Caco-2 (cell line): ENCODE data around the gene STK24. TPM values are rescaled to one million over a fixed set of nuclear protein-coding genes. Genes with fewer than 3 reads are reported as not detected.
A peak's percentile ranks its signal among the peaks of the same experiment; 100 is the strongest.

Source experiments
- BruUV-seq: library from RNA; stranded (reverse); fragments of 400-500 nt; replicated peaks from 2 replicates; lab custom pipeline; 2021; lab: Mats Ljungman, UMichigan
- CTCF ChIA-PET: fragments of 300-600 bp; sonication (Branson Sonifier 250); formaldehyde crosslinking; loops from one replicate; lab custom pipeline; 2022; ENCODE audit warnings: antibody characterized with exemption; lab: Charles Lee
- POLR2A ChIA-PET: fragments of 300-600 bp; sonication (Branson Sonifier 250); formaldehyde crosslinking; loops from one replicate; lab custom pipeline; 2022; ENCODE audit warnings: antibody characterized with exemption; lab: Charles Lee
- DNase-seq, 2 experiments: peaks; one replicate each; pipeline versions ENCODE4 v3.0.0 to v3.0.0-alpha.2; 2020 to 2022
- H3K27me3 ChIP-seq: replicated peaks from 2 replicates; pipeline ENCODE4 v1.6.0; 2011; ENCODE audit warnings: low read length; ENCODE audit not compliant: control insufficient read depth, insufficient read depth
- H3K36me3 ChIP-seq: 2 replicates; pipeline ENCODE4 v1.5.1; 2011; ENCODE audit warnings: low read length; ENCODE audit not compliant: control insufficient read depth, insufficient read depth
- H3K4me1 ChIP-seq: fragments of 250-450 bp; sonication (Bioruptor Pico); 2 replicates; pipeline ENCODE4 v1.5.1; 2020; ENCODE audit warnings: mild to moderate bottlenecking
- H3K4me3 ChIP-seq: 2 replicates; pipeline ENCODE4 v1.5.1; 2011; ENCODE audit warnings: low read depth, mild to moderate bottlenecking, control low read depth, low read length
- H3K9me3 ChIP-seq: fragments of 250-450 bp; sonication (Bioruptor Pico); 2 replicates; pipeline ENCODE4 v1.5.1; 2020; ENCODE audit warnings: mild to moderate bottlenecking, moderate library complexity
- H3K27ac Mint-ChIP-seq: one replicate; pipeline ENCODE4 v1.8.0; 2022; ENCODE audit warnings: mixed read lengths; ENCODE audit not compliant: unreplicated experiment
- H3K27me3 Mint-ChIP-seq: one replicate; pipeline ENCODE4 v1.8.0; 2022; ENCODE audit warnings: mixed read lengths; ENCODE audit not compliant: insufficient read depth, unreplicated experiment
- H3K36me3 Mint-ChIP-seq: one replicate; pipeline ENCODE4 v1.8.0; 2022; ENCODE audit warnings: mild to moderate bottlenecking, mixed read lengths; ENCODE audit not compliant: insufficient read depth, unreplicated experiment
- H3K4me1 Mint-ChIP-seq: one replicate; pipeline ENCODE4 v1.8.0; 2022; ENCODE audit warnings: low read depth, mixed read lengths; ENCODE audit not compliant: unreplicated experiment
- H3K4me3 Mint-ChIP-seq: one replicate; pipeline ENCODE4 v1.8.0; 2022; ENCODE audit warnings: mild to moderate bottlenecking, moderate library complexity, mixed read lengths; ENCODE audit not compliant: unreplicated experiment
- H3K9me3 Mint-ChIP-seq: one replicate; pipeline ENCODE4 v1.8.0; 2022; ENCODE audit warnings: mixed read lengths; ENCODE audit not compliant: unreplicated experiment
- intact Hi-C: fragments of 100-400 bp; cut with micrococcal nuclease; formaldehyde crosslinking; loops from one replicate; pipeline ENCODE4 v1.10.0; 2022; ENCODE audit not compliant: unreplicated experiment
- total RNA-seq: library from RNA; stranded (reverse); gene quantifications from 2 replicates; pipeline ENCODE4 v1.2.3, GENCODE V29; 2022
- TF ChIP-seq, protein P1 (sequence below), 2 experiments: fragments of 200-600 bp in 1 of 2; IDR thresholded peaks; 1 replicate in 1 of 2; 2 replicates in 1 of 2; pipeline versions ENCODE4 v1.5.1 to v1.8.0; 2011 to 2022; ENCODE audit warnings: antibody characterized with exemption in 1 of 2, control low read depth in 1 of 2, inconsistent platforms in 1 of 2, low read depth in 1 of 2, low read length in 1 of 2, mild to moderate bottlenecking in 1 of 2, moderate library complexity in 1 of 2; ENCODE audit not compliant: insufficient read depth in 1 of 2, severe bottlenecking in 1 of 2, unreplicated experiment in 1 of 2

STK24 gene
- total RNA-seq, 1 experiment from 2014 or later, result 253 TPM

DNA sequence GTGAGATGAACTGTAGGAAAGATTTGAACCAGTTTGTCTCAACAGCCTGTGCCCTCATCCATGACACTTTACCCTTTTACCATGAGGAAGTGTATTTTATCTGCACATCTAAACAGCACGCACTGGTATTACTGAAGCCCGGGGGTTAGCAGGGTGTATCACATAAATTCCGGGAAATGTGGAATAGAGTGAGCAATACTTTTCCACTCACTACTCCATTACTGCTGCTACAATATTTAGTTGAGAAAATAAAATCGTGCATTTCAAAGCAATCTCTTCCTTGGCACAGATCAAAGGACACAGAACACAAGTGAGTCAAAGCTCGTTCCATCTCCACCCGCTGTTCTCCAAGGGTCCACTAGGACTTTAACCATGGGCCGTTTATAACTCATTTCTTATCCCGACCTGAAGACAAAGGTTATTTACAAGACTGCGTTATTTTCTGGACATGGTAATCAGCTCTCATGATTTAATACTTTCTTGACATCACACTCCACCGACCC, 35.2 kb downstream of the STK24 start:
- TF ChIP-seq, protein P1, sequence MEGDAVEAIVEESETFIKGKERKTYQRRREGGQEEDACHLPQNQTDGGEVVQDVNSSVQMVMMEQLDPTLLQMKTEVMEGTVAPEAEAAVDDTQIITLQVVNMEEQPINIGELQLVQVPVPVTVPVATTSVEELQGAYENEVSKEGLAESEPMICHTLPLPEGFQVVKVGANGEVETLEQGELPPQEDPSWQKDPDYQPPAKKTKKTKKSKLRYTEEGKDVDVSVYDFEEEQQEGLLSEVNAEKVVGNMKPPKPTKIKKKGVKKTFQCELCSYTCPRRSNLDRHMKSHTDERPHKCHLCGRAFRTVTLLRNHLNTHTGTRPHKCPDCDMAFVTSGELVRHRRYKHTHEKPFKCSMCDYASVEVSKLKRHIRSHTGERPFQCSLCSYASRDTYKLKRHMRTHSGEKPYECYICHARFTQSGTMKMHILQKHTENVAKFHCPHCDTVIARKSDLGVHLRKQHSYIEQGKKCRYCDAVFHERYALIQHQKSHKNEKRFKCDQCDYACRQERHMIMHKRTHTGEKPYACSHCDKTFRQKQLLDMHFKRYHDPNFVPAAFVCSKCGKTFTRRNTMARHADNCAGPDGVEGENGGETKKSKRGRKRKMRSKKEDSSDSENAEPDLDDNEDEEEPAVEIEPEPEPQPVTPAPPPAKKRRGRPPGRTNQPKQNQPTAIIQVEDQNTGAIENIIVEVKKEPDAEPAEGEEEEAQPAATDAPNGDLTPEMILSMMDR (IDR thresholded peaks at IDR 0.05; ENCODE audit: insufficient read depth in 1 of 2, low read depth in 1 of 2, low read length in 1 of 2, severe bottlenecking in 1 of 2, unreplicated experiment in 1 of 2), result peak in 1 of 2 experiments; percentile 3
- Mint-ChIP-seq H3K36me3 (peaks cover 85% of the 10 kb centered on the region), H3K4me1 (peaks cover 37% of the 10 kb centered on the region), H3K27me3 (no peaks in the 10 kb centered on the region), H3K27ac (no peak overlapping the region), H3K9me3 (no peaks in the 10 kb centered on the region), H3K4me3 (no peak overlapping the region)
- Histone ChIP-seq H3K27me3 (no peaks in the 10 kb centered on the region), H3K4me1 (peaks cover 15% of the 10 kb centered on the region), H3K4me3 (no peak overlapping the region), H3K9me3 (no peaks in the 10 kb centered on the region), H3K36me3 (no peaks in the 10 kb centered on the region; the same call in 1 of the 2 replicates)
- intact Hi-C loops, result loop anchor here (5.0 kb wide), 1 partner anchor 54 kb away; no protein-coding TSS in a partner anchor
- DNase-seq, result no peak
- BruUV-seq, result no TSS peak
- ChIA-PET POLR2A (no interaction called here), CTCF (interaction anchor here (1.8 to 2.5 kb wide), 2 partner anchors 11 to 112 kb away, joined by 3 to 7 read pairs; no protein-coding TSS in a partner anchor)

DNA sequence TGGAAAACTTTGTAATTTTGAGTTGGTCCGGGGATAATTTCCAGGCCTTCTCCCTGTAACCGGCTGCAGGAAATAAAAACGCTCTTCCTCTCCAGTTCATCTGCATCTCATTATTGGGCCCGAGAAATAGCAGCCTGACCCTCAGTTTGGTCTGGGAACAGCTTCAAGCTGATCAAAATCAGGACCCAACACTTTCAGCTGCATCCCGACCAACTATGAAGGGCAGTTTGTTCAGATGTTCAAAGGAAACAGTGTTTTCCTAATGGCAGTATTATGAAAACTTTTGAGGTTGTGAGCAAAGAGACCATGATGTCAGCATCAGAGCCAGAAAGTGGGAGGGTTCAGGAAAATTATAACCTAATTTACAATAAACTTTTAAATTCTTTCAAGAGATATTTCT, 35.7 kb downstream of the STK24 start:
- intact Hi-C loops, result loop anchor here (5.0 kb wide), 1 partner anchor 54 kb away; no protein-coding TSS in a partner anchor
- CTCF ChIA-PET, result interaction anchor here (1.8 to 2.5 kb wide), 2 partner anchors 11 to 112 kb away, joined by 3 to 7 read pairs; no protein-coding TSS in a partner anchor
- peaks cover 86% of the 10 kb centered on the region for H3K36me3 Mint-ChIP-seq

DNA sequence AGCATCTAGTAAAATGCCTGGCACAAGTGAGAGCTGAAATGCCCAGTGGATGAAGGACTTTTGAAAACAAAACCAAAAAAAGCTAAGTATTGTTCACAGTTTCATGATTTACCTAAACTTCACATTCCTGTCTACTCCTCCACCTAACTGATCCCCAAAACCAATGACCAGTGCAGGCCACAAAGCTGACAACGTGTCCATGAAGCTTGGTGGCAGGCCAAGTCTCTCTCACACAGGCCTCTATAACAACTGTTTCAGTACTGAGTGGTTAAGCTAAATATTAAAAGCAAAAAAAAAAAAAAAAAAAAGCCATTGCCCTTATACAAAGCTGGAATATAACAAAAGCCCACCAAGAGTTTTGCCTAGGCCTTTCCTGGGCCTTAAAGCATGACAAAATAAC, 36.4 kb downstream of the STK24 start:
- no peaks in the 10 kb centered on the region; the same call in 1 of the 2 replicates for H3K36me3 ChIP-seq
- peaks cover 88% of the 10 kb centered on the region for H3K36me3 Mint-ChIP-seq
- DNase-seq, result no peak
- H3K9me3 ChIP-seq, result no peaks in the 10 kb centered on the region
- H3K27me3 Mint-ChIP-seq, result no peaks in the 10 kb centered on the region
- H3K9me3 Mint-ChIP-seq, result no peaks in the 10 kb centered on the region
- ChIA-PET POLR2A (interaction anchor here (0.6 kb wide), 1 partner anchor 212 kb away, joined by 4 read pairs; the partner anchor contains the start of gene SLC15A1), CTCF (interaction anchor here (1.8 to 2.5 kb wide), 2 partner anchors 12 to 113 kb away, joined by 3 to 7 read pairs; no protein-coding TSS in a partner anchor)
- BruUV-seq, result no TSS peak
- no peak overlapping the region for H3K27ac Mint-ChIP-seq
- H3K4me1 ChIP-seq, result peaks cover 25% of the 10 kb centered on the region
- TF ChIP-seq, protein P1 (IDR thresholded peaks at IDR 0.05; ENCODE audit: insufficient read depth in 1 of 2, low read depth in 1 of 2, low read length in 1 of 2, severe bottlenecking in 1 of 2, unreplicated experiment in 1 of 2), result no peak
- H3K4me1 Mint-ChIP-seq, result peaks cover 49% of the 10 kb centered on the region
- no peaks in the 10 kb centered on the region for H3K27me3 ChIP-seq
- H3K4me3 Mint-ChIP-seq, result no peak overlapping the region
- no peak overlapping the region for H3K4me3 ChIP-seq
- intact Hi-C loops, result loop anchor here (5.0 kb wide), 1 partner anchor 53 kb away; no protein-coding TSS in a partner anchor

More for the DNA sequence above, 35.7 kb downstream of the STK24 start:
- Mint-ChIP-seq H3K27me3 (no peaks in the 10 kb centered on the region), H3K4me1 (peaks cover 43% of the 10 kb centered on the region), H3K9me3 (no peaks in the 10 kb centered on the region), H3K4me3 (no peak overlapping the region), H3K27ac (no peak overlapping the region)
- Histone ChIP-seq H3K4me3 (no peak overlapping the region), H3K36me3 (no peaks in the 10 kb centered on the region; the same call in 1 of the 2 replicates), H3K9me3 (no peaks in the 10 kb centered on the region), H3K27me3 (no peaks in the 10 kb centered on the region), H3K4me1 (peaks cover 19% of the 10 kb centered on the region)
- TF ChIP-seq, protein P1 (IDR thresholded peaks at IDR 0.05; ENCODE audit: insufficient read depth in 1 of 2, low read depth in 1 of 2, low read length in 1 of 2, severe bottlenecking in 1 of 2, unreplicated experiment in 1 of 2), result no peak
- POLR2A ChIA-PET, result no interaction called here
- BruUV-seq, result no TSS peak
- DNase-seq, result no peak
